Smooth muscle cell (in vitro differentiated cells): ENCODE results near the gene DLGAP3. TPM values are rescaled to one million over a fixed set of nuclear protein-coding genes. Genes with fewer than 3 reads are reported as not detected.
"Not testable (repeated sequence)": the region's sequence is repeated elsewhere in the genome, so short reads cannot be mapped to it uniquely, and the experiment has no call there.

ENCODE experiments used
- DNase-seq: peaks from one replicate; lab custom pipeline; 2025; ENCODE audit not compliant: unreplicated experiment; lab: John Stamatoyannopoulos, UW
- H2AFZ ChIP-seq: fragments of 200-600 bp; sonication (generic); 2 replicates; pipeline ENCODE4 v1.6.0; 2016; ENCODE audit warnings: antibody characterized with exemption, low read depth, mild to moderate bottlenecking
- H3F3A ChIP-seq: fragments of 200-600 bp; sonication (generic); 2 replicates; pipeline ENCODE4 v1.6.0; 2017; ENCODE audit warnings: antibody characterized with exemption, low read depth
- H3K27ac ChIP-seq: fragments of 200-600 bp; sonication (generic); 2 replicates; pipeline ENCODE4 v1.5.1; 2016; ENCODE audit warnings: low read depth, mild to moderate bottlenecking
- H3K27me3 ChIP-seq: fragments of 200-600 bp; sonication (generic); 2 replicates; pipeline ENCODE4 v1.6.1; 2016; ENCODE audit warnings: low read depth, mild to moderate bottlenecking
- H3K36me3 ChIP-seq: fragments of 200-600 bp; sonication (generic); 2 replicates; pipeline ENCODE4 v1.5.1; 2016; ENCODE audit warnings: low read depth
- H3K4me1 ChIP-seq: fragments of 200-600 bp; sonication (generic); 2 replicates; pipeline ENCODE4 v1.5.1; 2016; ENCODE audit warnings: low read depth
- H3K4me2 ChIP-seq: fragments of 200-600 bp; sonication (generic); 2 replicates; pipeline ENCODE4 v1.6.0; 2016; ENCODE audit warnings: mild to moderate bottlenecking
- H3K4me3 ChIP-seq: fragments of 200-600 bp; sonication (generic); 2 replicates; pipeline ENCODE4 v1.5.1; 2016; ENCODE audit warnings: mild to moderate bottlenecking
- H3K79me2 ChIP-seq: fragments of 200-600 bp; sonication (generic); 2 replicates; pipeline ENCODE4 v1.6.0; 2016; ENCODE audit warnings: low read depth, mild to moderate bottlenecking
- H3K9ac ChIP-seq: fragments of 200-600 bp; sonication (generic); 2 replicates; pipeline ENCODE4 v1.6.0; 2016; ENCODE audit warnings: low read depth
- H3K9me3 ChIP-seq: fragments of 200-600 bp; sonication (generic); replicated peaks from 2 replicates; pipeline ENCODE4 v1.5.1; 2016; ENCODE audit warnings: low read depth
- H4K20me1 ChIP-seq: fragments of 200-600 bp; sonication (generic); 2 replicates; pipeline ENCODE4 v1.6.0; 2016; ENCODE audit warnings: low read depth
- WGBS: methylation state at CpG from one replicate; pipeline ENCODE4 v1.1.7; 2016; ENCODE audit warnings: low lambda C conversion rate; 5-methylcytosine and 5-hydroxymethylcytosine counted together
- polyA plus RNA-seq: library from polyadenylated mRNA; unstranded; fragments of >200 nt; fragmentation: Nextera tagmentation; extraction: Ambion mirVana; gene quantifications from 2 replicates; pipeline ENCODE4 v1.2.1, GENCODE V29; 2016
- total RNA-seq: library from RNA; depleted of rRNA; stranded (reverse); fragments of >200 nt; gene quantifications from 2 replicates; pipeline ENCODE4 v1.2.3, GENCODE V29; 2014
- TF ChIP-seq, protein P1 (sequence below): fragments of 200-600 bp; sonication (generic); IDR thresholded peaks from 2 replicates; pipeline ENCODE4 v1.5.1; 2017; ENCODE audit warnings: borderline replicate concordance, mild to moderate bottlenecking, antibody characterized with exemption; ENCODE audit not compliant: insufficient read depth, poor library complexity, severe bottlenecking

DLGAP3 gene
- total and polyA plus RNA-seq, 2 experiments from 2014 or later, result not detected

DNA sequence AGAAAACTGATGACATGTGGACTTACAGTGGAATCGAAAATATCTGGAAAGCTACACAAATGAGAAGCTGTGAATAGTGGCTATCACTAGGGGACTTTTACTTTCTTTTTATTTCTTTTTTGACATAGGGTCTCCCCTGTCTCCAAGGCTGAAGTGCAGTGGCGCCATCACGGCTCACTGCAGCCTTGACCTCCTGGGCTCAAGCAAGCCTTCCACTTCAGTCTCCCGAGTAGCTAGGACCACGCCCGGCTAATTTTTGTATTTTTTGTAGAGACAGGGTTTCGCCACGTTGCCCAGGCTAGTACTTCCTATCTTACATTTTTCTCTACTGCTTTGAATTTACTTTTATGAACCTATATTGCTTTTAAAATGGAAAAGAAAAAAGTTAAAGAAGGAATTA, 45.2 kb upstream of the DLGAP3 start:
- H3K4me3 ChIP-seq, result no peak overlapping the region
- no peak overlapping the region for H3K9ac ChIP-seq
- H2AFZ ChIP-seq, result no peak overlapping the region
- TF ChIP-seq, protein P1, sequence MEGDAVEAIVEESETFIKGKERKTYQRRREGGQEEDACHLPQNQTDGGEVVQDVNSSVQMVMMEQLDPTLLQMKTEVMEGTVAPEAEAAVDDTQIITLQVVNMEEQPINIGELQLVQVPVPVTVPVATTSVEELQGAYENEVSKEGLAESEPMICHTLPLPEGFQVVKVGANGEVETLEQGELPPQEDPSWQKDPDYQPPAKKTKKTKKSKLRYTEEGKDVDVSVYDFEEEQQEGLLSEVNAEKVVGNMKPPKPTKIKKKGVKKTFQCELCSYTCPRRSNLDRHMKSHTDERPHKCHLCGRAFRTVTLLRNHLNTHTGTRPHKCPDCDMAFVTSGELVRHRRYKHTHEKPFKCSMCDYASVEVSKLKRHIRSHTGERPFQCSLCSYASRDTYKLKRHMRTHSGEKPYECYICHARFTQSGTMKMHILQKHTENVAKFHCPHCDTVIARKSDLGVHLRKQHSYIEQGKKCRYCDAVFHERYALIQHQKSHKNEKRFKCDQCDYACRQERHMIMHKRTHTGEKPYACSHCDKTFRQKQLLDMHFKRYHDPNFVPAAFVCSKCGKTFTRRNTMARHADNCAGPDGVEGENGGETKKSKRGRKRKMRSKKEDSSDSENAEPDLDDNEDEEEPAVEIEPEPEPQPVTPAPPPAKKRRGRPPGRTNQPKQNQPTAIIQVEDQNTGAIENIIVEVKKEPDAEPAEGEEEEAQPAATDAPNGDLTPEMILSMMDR, result no peak
- H3K79me2 ChIP-seq, result no peaks in the 10 kb centered on the region
- no peak overlapping the region for H3K4me2 ChIP-seq
- DNase-seq, result no peak
- H3K9me3 ChIP-seq, result no peaks in the 10 kb centered on the region
- H3K36me3 ChIP-seq, result no peaks in the 10 kb centered on the region
- 85% methylated on average over 8 of the region's 8 CpGs for WGBS
- no peaks in the 10 kb centered on the region for H3F3A ChIP-seq
- no peaks in the 10 kb centered on the region for H4K20me1 ChIP-seq
- H3K27ac ChIP-seq, result no peak overlapping the region
- H3K4me1 ChIP-seq, result peaks cover 7% of the 10 kb centered on the region
- H3K27me3 ChIP-seq, result no peaks in the 10 kb centered on the region

DNA sequence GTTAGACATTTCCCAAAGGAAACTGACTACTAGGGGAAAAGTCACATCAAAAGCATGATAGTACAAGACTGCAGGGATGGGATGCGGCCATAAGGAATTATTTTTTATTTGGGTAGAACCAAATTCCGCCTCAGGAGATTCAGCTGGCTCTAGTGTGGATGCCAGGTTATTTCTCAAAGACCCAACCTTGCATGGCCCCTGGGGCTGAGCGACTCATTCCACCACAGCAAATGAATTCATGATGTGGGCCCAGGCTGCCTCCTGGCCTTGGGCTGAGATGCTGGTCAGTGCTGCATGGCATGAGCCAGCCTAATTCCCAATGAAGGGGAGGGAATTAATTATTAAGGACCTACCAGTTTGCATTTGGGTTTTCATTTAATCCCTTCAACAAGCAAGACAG, 43.9 kb upstream of the DLGAP3 start:
- peaks cover 7% of the 10 kb centered on the region for H3K4me1 ChIP-seq

DNA sequence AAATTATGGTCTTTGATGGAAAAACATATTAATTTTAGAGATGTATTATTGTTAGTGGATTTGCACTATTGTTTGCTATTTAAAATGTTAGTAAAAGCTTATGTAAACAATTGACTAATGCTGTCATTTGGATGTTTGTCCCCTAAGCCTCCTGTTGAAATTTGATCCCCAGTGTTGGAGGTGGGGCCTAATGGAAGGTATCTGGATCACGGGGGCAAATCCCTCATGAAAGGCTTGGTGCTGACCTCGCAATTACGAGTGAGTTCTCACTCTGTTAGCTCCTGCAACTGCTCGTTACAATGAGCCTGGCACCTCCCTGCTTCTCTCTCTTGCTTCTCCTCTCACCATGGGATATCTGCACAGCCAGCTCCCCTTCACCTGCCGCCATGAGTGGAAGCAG, 41.4 kb upstream of the DLGAP3 start:
- no peak overlapping the region for H3K27ac ChIP-seq
- no peaks in the 10 kb centered on the region for H3K9me3 ChIP-seq
- no peak overlapping the region for H2AFZ ChIP-seq
- no peak overlapping the region for H3K4me3 ChIP-seq
- no peak overlapping the region for H3K9ac ChIP-seq
- TF ChIP-seq, protein P1, result no peak
- no peak overlapping the region for H3K4me2 ChIP-seq
- no peak for DNase-seq
- no peaks in the 10 kb centered on the region for H3K27me3 ChIP-seq
- no peaks in the 10 kb centered on the region for H4K20me1 ChIP-seq
- WGBS, result 21% methylated on average over 5 of the region's 5 CpGs
- H3K36me3 ChIP-seq, result no peaks in the 10 kb centered on the region
- peaks cover 7% of the 10 kb centered on the region for H3K4me1 ChIP-seq
- no peaks in the 10 kb centered on the region for H3K79me2 ChIP-seq
- H3F3A ChIP-seq, result no peaks in the 10 kb centered on the region

More for the DNA sequence above, 43.9 kb upstream of the DLGAP3 start:
- no peaks in the 10 kb centered on the region for H3K79me2 ChIP-seq
- H3K36me3 ChIP-seq, result no peaks in the 10 kb centered on the region
- H3K4me3 ChIP-seq, result no peak overlapping the region
- H4K20me1 ChIP-seq, result no peaks in the 10 kb centered on the region
- H3K9ac ChIP-seq, result no peak overlapping the region
- no peaks in the 10 kb centered on the region for H3F3A ChIP-seq
- H3K9me3 ChIP-seq, result no peaks in the 10 kb centered on the region
- TF ChIP-seq, protein P1, result no peak
- no peaks in the 10 kb centered on the region for H3K27me3 ChIP-seq
- H3K27ac ChIP-seq, result no peak overlapping the region
- H2AFZ ChIP-seq, result no peak overlapping the region
- WGBS, result 86% methylated on average over 3 of the region's 3 CpGs
- no peak overlapping the region for H3K4me2 ChIP-seq
- DNase-seq, result no peak

DNA sequence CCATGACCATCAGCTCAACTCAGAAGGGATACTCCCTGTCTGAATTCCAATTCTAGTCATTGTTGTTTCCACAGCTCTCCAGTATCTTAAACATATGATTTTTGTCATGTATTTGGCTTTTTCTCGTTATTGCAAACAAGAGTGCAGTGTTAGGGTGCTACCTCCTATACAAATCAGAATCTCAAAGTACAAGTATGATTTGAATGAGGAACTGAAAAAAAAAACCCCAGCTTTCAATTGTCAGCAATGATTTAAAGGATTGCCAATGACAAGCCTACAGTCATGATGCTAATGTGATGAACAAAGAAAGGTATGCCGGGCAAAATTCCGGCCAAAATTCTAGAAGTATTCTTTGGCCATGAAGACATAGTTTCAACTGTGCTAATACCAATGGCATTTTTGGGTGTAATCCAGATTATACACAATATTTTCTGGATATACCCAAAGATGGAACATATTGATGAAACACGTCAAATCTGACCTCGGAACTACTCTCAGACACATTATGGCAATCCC, 40.8 kb upstream of the DLGAP3 start:
- no peaks in the 10 kb centered on the region for H3K36me3 ChIP-seq
- peaks cover 7% of the 10 kb centered on the region for H3K4me1 ChIP-seq
- DNase-seq, result no peak
- H3K27ac ChIP-seq, result no peak overlapping the region
- TF ChIP-seq, protein P1, result no peak
- H3K4me3 ChIP-seq, result no peak overlapping the region
- H3K79me2 ChIP-seq, result no peaks in the 10 kb centered on the region
- no peaks in the 10 kb centered on the region for H3K27me3 ChIP-seq
- H2AFZ ChIP-seq, result no peak overlapping the region
- no peaks in the 10 kb centered on the region for H3F3A ChIP-seq
- H3K4me2 ChIP-seq, result no peak overlapping the region
- H3K9ac ChIP-seq, result no peak overlapping the region
- 89% methylated on average over 5 of the region's 5 CpGs for WGBS
- H3K9me3 ChIP-seq, result no peaks in the 10 kb centered on the region
- H4K20me1 ChIP-seq, result no peaks in the 10 kb centered on the region

DNA sequence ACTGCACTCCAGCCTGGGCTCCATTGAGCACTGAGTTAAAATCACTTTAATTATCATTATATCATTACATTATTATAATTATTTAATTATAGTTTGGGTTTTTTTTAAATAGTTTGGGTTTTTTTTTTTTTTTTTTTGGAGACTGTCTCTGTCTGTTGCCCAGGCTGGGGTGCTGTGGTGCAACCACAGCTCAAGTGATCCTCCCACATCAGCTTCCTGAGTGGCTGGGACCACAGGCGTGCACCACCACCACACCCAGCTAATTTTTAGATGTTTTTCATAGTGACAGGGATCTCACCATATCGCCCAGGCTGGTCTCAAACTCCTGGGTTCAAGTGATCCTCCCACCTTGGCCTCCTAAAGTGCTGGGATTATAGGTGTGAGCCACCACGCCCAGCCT, 38.8 kb upstream of the DLGAP3 start:
- H3K27me3 ChIP-seq, H4K20me1 ChIP-seq, H3K9ac ChIP-seq, H3K4me1 ChIP-seq, H3K79me2 ChIP-seq, H3K4me3 ChIP-seq, H2AFZ ChIP-seq, H3K4me2 ChIP-seq, H3K27ac ChIP-seq, H3K9me3 ChIP-seq, H3K36me3 ChIP-seq, DNase-seq, H3F3A ChIP-seq: not testable (repeated sequence)
- WGBS, result 93% methylated on average over 3 of the region's 3 CpGs

DNA sequence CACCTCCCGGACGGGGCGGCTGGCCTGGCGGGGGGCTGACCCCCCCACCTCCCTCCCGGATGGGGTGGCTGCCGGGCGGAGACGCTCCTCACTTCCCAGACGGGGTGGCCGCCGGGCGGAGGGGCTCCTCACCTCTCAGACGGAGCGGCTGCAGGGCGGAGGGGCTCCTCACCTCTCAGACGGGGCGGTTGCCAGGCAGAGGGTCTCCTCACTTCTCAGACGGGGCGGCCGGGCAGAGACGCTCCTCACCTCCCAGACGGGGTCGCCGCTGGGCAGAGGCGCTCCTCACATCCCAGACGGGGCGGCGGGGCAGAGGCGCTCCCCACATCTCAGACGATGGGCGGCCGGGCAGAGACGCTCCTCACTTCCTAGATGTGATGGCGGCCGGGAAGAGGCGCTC, 38.2 kb upstream of the DLGAP3 start:
- not testable (repeated sequence) for H3K79me2 ChIP-seq, H4K20me1 ChIP-seq, H3K4me1 ChIP-seq, H3K9me3 ChIP-seq, H3K36me3 ChIP-seq, H3K4me3 ChIP-seq, H3F3A ChIP-seq, H3K27me3 ChIP-seq, H3K9ac ChIP-seq, H3K4me2 ChIP-seq, H2AFZ ChIP-seq, H3K27ac ChIP-seq, DNase-seq
- over 99% methylated on average over 18 of the region's 36 CpGs for WGBS
